ENCODE data around the gene LRP2.
A peak's percentile ranks its signal among the peaks of the same experiment; 100 is the strongest.
"Not testable (repeated sequence)": the region's sequence is repeated elsewhere in the genome, so short reads cannot be mapped to it uniquely, and the experiment has no call there.

Gene LRP2

GRCh38 chr2:169301596-169302335 is 60.6 kb downstream of the LRP2 start:
- no peak for DNase-seq (ENCODE audit: low spot score)

GRCh38 chr2:169300636-169301530 is 61.5 kb downstream of the LRP2 start:
- no peak for DNase-seq (ENCODE audit: low spot score)

- no peak for DNase-seq (ENCODE audit: low spot score)
Observed at GRCh38 chr2:169298007-169298406, 64.3 kb downstream of the LRP2 start.

GRCh38 chr2:169294001-169294675 is 68.2 kb downstream of the LRP2 start:
- no peak for DNase-seq (ENCODE audit: low spot score)

- no peak for DNase-seq (ENCODE audit: low spot score)
Observed at GRCh38 chr2:169291517-169291916, 70.8 kb downstream of the LRP2 start.

- DNase-seq (ENCODE audit: low spot score): no peak
Observed at GRCh38 chr2:169290433-169290832, 71.9 kb downstream of the LRP2 start.

- DNase-seq (ENCODE audit: low spot score): no peak
Observed at GRCh38 chr2:169287666-169288065, 74.7 kb downstream of the LRP2 start.

GRCh38 chr2:169286624-169287231 is 75.6 kb downstream of the LRP2 start:
- no peak for DNase-seq (ENCODE audit: low spot score)

- DNase-seq (ENCODE audit: low spot score): no peak
Observed at GRCh38 chr2:169285531-169286235, 76.7 kb downstream of the LRP2 start.

- DNase-seq (ENCODE audit: low spot score): no peak
Observed at GRCh38 chr2:169280502-169280901, 81.8 kb downstream of the LRP2 start.

- peak; percentile 7 for DNase-seq (ENCODE audit: low spot score)
Observed at GRCh38 chr2:169275696-169276444, 86.5 kb downstream of the LRP2 start.

- no peak for DNase-seq (ENCODE audit: low spot score)
Observed at GRCh38 chr2:169272010-169272409, 90.3 kb downstream of the LRP2 start.

- not testable (repeated sequence) for DNase-seq (ENCODE audit: low spot score)
Observed at GRCh38 chr2:169270574-169270973, 91.8 kb downstream of the LRP2 start.

GRCh38 chr2:169265591-169265990 is 96.7 kb downstream of the LRP2 start:
- DNase-seq (ENCODE audit: low spot score): no peak

GRCh38 chr2:169260846-169261642 is 101.3 kb downstream of the LRP2 start:
- no peak for DNase-seq (ENCODE audit: low spot score)

- DNase-seq (ENCODE audit: low spot score): peak; percentile 5
Observed at GRCh38 chr2:169260246-169260645, 102.1 kb downstream of the LRP2 start.

- DNase-seq (ENCODE audit: low spot score): no peak
Observed at GRCh38 chr2:169259402-169259801, 102.9 kb downstream of the LRP2 start.

- DNase-seq (ENCODE audit: low spot score): no peak
Observed at GRCh38 chr2:169258045-169258601, 104.2 kb downstream of the LRP2 start.

GRCh38 chr2:169254774-169255173 is 107.6 kb downstream of the LRP2 start:
- no peak for DNase-seq (ENCODE audit: low spot score)

- peak; percentile 79 for DNase-seq (ENCODE audit: low spot score)
Observed at GRCh38 chr2:169247211-169247610, 115.1 kb downstream of the LRP2 start.

Measured in cerebellar cortex (tissue), 1 donor.